Lung (tissue), 12 donors: ENCODE data around the gene HLA-A. TPM values are rescaled to one million over a fixed set of nuclear protein-coding genes. Genes with fewer than 3 reads are reported as not detected.
A peak's percentile ranks its signal among the peaks of the same experiment; 100 is the strongest.

Experiments
- ATAC-seq: fragments of 200-7000 bp; cut with Tn5 transposase; one replicate; pipeline ENCODE4 v1.9.1; 2020; ENCODE audit warnings: moderate number of reproducible peaks; ENCODE audit not compliant: insufficient read depth, low FRiP score
- DNase-seq, 3 donors: peaks; one replicate each; pipeline ENCODE4 v3.0.0-alpha.2; 2013 to 2017
- H3K27ac ChIP-seq, 2 donors: one replicate each; pipeline ENCODE4 v1.5.1; 2013; ENCODE audit warnings: mild to moderate bottlenecking in 2 of 2, moderate library complexity in 2 of 2, control low read depth in 1 of 2, inconsistent platforms in 1 of 2, low read depth in 1 of 2, low read length in 1 of 2
- H3K27me3 ChIP-seq, 3 donors: one replicate each; pipeline ENCODE4 v1.5.1; 2013; ENCODE audit warnings: low read length in 2 of 3; ENCODE audit not compliant: control insufficient read depth in 3 of 3, insufficient read depth in 3 of 3
- H3K36me3 ChIP-seq, 4 donors: one replicate each; pipeline ENCODE4 v1.5.1; 2013; ENCODE audit warnings: low read length in 4 of 4, mild to moderate bottlenecking in 1 of 4, moderate library complexity in 1 of 4; ENCODE audit not compliant: control insufficient read depth in 4 of 4, insufficient read depth in 4 of 4
- H3K4me1 ChIP-seq, 5 donors: one replicate each; pipeline ENCODE4 v1.5.1; 2013; ENCODE audit warnings: low read length in 5 of 5, mild to moderate bottlenecking in 2 of 5, moderate library complexity in 1 of 5; ENCODE audit not compliant: control insufficient read depth in 5 of 5, insufficient read depth in 5 of 5
- H3K4me3 ChIP-seq: one replicate; pipeline ENCODE4 v1.5.1; 2013; ENCODE audit warnings: mild to moderate bottlenecking, control low read depth, moderate library complexity
- H3K9ac ChIP-seq, 2 donors: one replicate each; pipeline ENCODE4 v1.5.1; 2013; ENCODE audit warnings: low read length in 2 of 2, control low read depth in 1 of 2; ENCODE audit not compliant: insufficient read depth in 1 of 2
- H3K9me3 ChIP-seq, 4 donors: one replicate each; pipeline ENCODE4 v1.5.1; 2013; ENCODE audit warnings: low read length in 3 of 4, mild to moderate bottlenecking in 1 of 4, moderate library complexity in 1 of 4; ENCODE audit not compliant: control insufficient read depth in 4 of 4, insufficient read depth in 3 of 4
- CTCF ChIP-seq: IDR thresholded peaks from 2 replicates; pipeline ENCODE4 v1.5.1; 2012; ENCODE audit warnings: mild to moderate bottlenecking; ENCODE audit errors: control extremely low read depth, extremely low read depth
- WGBS, 2 donors: extraction: QIAGEN DNeasy Blood & Tissue Kit; methylation state at CpG; one replicate each; pipeline ENCODE4 v1.1.7; 2013; 5-methylcytosine and 5-hydroxymethylcytosine counted together
- polyA plus RNA-seq, 2 donors: library from polyadenylated mRNA; stranded (reverse); fragments of 200-250 nt; gene quantifications; one replicate each; pipeline ENCODE4 v1.2.1, GENCODE V29; 2013
- total RNA-seq, 2 donors: library from RNA; depleted of rRNA in 1 of 2; stranded (reverse); fragments of >200 nt in 1 of 2; gene quantifications; one replicate each; pipeline ENCODE4 v1.2.1, GENCODE V29; 2014 to 2021
- donor health status: control.
- donor health status: control.
- donor health status: Bipolar disorder and iron deficiency.
- donor health status: healthy.
- donor health status: DM: yes; HTN: yes; CAD: no.

The HLA-A gene
- total and polyA plus RNA-seq, 4 donors: 320 to 3,222 (median 711) TPM

- Histone ChIP-seq H3K27ac (peak overlapping the region; percentile 87 to 96), H3K36me3 (no peaks in the 10 kb centered on the region), H3K9ac (peak overlapping the region; percentile 26 to 61), H3K9me3 (no peaks in the 10 kb centered on the region), H3K4me3 (no peak overlapping the region), H3K4me1 (peaks cover 3 to 33% (median 12%) of the 10 kb centered on the region in 5 donors), H3K27me3 (no peaks in the 10 kb centered on the region)
- ATAC-seq (peak; percentile 91), DNase-seq (peak; percentile 64 to 87 (median 65))
- TF ChIP-seq CTCF: no peak
- 2% methylated on average over 7 of the region's 7 CpGs for whole genome bisulfite sequencing, 2 donors
These were observed 22.7 kb downstream of the HLA-A start for GRCh38 chr6:29964887-29965562.

- H3K9ac ChIP-seq: no peak overlapping the region
- H3K4me1 ChIP-seq: peaks cover 3 to 33% (median 12%) of the 10 kb centered on the region in 5 donors
- no peaks in the 10 kb centered on the region for H3K9me3 ChIP-seq
- H3K27ac ChIP-seq: peak overlapping the region; percentile 87 to 96
- no peak for TF ChIP-seq CTCF
- DNase-seq (no peak), ATAC-seq (no peak)
- H3K4me3 ChIP-seq: no peak overlapping the region
- WGBS, 2 donors: 8 to 16% methylated on average over 2 of the region's 2 CpGs
- no peaks in the 10 kb centered on the region for H3K36me3 ChIP-seq
- H3K27me3 ChIP-seq: no peaks in the 10 kb centered on the region
These were observed 23.2 kb downstream of the HLA-A start for GRCh38 chr6:29965563-29965872.

- Histone ChIP-seq H3K27ac (peak overlapping the region; percentile 87 to 96), H3K9ac (no peak overlapping the region), H3K27me3 (no peaks in the 10 kb centered on the region)
These were observed 23.7 kb downstream of the HLA-A start for GRCh38 chr6:29965873-29966601.

More at GRCh38 chr6:29965873-29966601, 23.7 kb downstream of the HLA-A start:
- Histone ChIP-seq H3K9me3 (no peaks in the 10 kb centered on the region), H3K36me3 (no peaks in the 10 kb centered on the region), H3K4me1 (peaks cover 3 to 30% (median 12%) of the 10 kb centered on the region in 5 donors), H3K4me3 (no peak overlapping the region)
- WGBS, 2 donors: 2 to 5% methylated on average over 8 of the region's 8 CpGs
- no peak for TF ChIP-seq CTCF
- ATAC-seq (peak; percentile 49), DNase-seq (peak; percentile 38 to 75 (median 73))
